ENCODE measurements around the gene GAST.
A peak's percentile ranks its signal among the peaks of the same experiment; 100 is the strongest.
"Not testable (repeated sequence)": the region's sequence is repeated elsewhere in the genome, so short reads cannot be mapped to it uniquely, and the experiment has no call there.

GAST gene

GRCh38 chr17:41684035-41684434 is 28.1 kb upstream of the GAST start:
- DNase-seq (ENCODE audit: low read depth), result no peak
- no peak overlapping the region for H3K4me3 ChIP-seq (ENCODE audit: low read depth, low read length)
- TF ChIP-seq, protein P1, sequence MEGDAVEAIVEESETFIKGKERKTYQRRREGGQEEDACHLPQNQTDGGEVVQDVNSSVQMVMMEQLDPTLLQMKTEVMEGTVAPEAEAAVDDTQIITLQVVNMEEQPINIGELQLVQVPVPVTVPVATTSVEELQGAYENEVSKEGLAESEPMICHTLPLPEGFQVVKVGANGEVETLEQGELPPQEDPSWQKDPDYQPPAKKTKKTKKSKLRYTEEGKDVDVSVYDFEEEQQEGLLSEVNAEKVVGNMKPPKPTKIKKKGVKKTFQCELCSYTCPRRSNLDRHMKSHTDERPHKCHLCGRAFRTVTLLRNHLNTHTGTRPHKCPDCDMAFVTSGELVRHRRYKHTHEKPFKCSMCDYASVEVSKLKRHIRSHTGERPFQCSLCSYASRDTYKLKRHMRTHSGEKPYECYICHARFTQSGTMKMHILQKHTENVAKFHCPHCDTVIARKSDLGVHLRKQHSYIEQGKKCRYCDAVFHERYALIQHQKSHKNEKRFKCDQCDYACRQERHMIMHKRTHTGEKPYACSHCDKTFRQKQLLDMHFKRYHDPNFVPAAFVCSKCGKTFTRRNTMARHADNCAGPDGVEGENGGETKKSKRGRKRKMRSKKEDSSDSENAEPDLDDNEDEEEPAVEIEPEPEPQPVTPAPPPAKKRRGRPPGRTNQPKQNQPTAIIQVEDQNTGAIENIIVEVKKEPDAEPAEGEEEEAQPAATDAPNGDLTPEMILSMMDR (IDR thresholded peaks at IDR 0.05; ENCODE audit: control insufficient read depth, extremely low read depth, insufficient read depth), result no peak

GRCh38 chr17:41685753-41686152 is 26.4 kb upstream of the GAST start:
- H3K4me3 ChIP-seq (ENCODE audit: low read depth, low read length); DNase-seq (ENCODE audit: low read depth): not testable (repeated sequence)

DNA sequence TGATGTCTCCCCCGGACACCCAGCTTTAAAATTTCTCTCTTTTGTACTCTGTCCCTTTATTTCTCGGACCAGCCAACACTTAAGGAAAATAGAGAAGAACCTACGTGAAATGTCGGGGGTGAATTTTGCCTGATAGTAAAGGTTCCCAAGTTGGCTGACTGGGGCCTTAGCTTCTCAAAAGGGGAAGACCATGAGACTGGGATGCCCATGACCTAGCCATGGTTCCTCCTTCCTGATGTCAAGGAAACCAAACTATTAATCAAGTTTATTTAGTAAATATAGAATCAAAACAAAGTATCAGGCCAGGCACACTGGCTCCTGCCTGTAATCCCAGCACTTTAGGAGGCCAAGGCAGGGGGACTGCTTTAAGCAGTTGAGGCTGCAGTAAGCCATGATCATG is 25.9 kb upstream of the GAST start:
- DNase-seq (ENCODE audit: low read depth), result no peak
- no peak overlapping the region for H3K4me3 ChIP-seq (ENCODE audit: low read depth, low read length)
- TF ChIP-seq, protein P1 (IDR thresholded peaks at IDR 0.05; ENCODE audit: control insufficient read depth, extremely low read depth, insufficient read depth), result no peak

GRCh38 chr17:41687828-41688640 is 24.1 kb upstream of the GAST start:
- H3K4me3 ChIP-seq (ENCODE audit: low read depth, low read length), result peak overlapping the region; percentile 68
- TF ChIP-seq, protein P1 (IDR thresholded peaks at IDR 0.05; ENCODE audit: control insufficient read depth, extremely low read depth, insufficient read depth), result peak; percentile 60
- no peak for DNase-seq (ENCODE audit: low read depth)

DNA sequence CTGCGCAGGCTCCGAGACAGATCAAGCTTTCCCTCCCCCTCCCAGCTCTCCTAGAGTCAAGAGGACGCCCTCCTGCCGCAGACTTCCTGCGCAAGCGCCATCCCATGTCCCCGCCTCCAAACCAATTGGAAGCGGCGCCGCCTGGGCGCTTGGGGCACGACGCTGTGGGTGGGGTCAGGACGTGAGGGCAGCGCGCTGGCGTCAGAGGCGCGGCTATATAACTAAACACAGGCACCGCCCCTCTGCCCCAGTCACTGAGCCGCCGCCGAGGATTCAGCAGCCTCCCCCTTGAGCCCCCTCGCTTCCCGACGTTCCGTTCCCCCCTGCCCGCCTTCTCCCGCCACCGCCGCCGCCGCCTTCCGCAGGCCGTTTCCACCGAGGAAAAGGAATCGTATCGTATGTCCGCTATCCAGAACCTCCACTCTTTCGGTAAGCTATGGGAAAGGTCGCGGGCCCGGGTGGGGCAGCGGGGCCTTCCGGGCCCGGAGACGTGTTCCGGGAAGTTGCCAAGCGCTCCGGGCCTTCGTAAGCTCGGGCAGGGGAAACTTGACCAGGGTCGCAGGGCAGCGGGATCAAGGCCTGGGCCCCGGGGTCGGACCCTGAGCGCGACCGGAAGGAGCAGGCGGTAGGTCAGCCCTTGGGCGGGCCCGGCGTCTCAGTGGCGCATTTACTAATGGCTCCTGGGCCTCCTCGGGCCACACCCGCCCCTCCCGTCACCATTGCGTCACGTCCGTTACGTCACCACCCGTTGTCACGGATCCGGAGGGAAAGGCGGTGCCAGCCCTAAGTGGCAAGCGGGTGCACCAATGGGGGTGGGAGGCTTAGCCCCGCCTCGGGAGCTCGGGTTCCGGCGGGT is 23.3 kb upstream of the GAST start, which contains the start of gene EIF1:
EIF1 (plus strand) TSS at position 245 of the 856 bp plus-strand sequence; CDS start at position 399, 154 bp downstream.
- TF ChIP-seq, protein P1 (IDR thresholded peaks at IDR 0.05; ENCODE audit: control insufficient read depth, extremely low read depth, insufficient read depth), result no peak
- H3K4me3 ChIP-seq (ENCODE audit: low read depth, low read length), result peak within 1 kb of the TSS; percentile 68
- peak; percentile 99 for DNase-seq (ENCODE audit: low read depth)

DNA sequence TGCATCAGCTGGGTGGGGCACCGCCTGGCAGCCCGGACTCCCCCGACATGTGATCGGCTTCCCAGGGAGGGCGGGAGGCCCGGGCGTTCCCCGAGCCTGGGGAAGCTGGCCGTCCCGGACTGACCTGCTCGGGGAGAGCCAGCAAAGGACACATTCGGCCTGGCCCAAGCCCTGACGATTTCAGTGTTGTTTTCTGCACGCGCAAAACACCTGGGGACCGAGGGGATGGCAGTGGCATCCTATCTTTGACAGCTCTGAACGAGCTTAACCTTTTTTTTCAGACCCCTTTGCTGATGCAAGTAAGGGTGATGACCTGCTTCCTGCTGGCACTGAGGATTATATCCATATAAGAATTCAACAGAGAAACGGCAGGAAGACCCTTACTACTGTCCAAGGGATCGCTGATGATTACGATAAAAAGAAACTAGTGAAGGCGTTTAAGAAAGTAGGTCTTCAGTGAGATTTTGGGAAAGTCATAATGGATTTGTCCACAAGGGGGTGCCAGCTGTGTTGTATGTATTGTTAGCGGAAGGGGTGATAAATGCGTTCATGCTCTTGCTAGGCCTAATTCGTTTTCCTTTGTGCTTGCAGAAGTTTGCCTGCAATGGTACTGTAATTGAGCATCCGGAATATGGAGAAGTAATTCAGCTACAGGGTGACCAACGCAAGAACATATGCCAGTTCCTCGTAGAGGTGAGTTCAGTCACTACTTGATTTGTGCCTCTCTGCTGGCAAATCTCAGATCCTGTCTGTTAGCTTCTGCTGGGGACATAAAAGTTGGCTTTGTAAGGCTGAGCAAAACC is 22.4 kb upstream of the GAST start:
- H3K4me3 ChIP-seq (ENCODE audit: low read depth, low read length), result peak overlapping the region; percentile 68
- DNase-seq (ENCODE audit: low read depth), result peak; percentile 38
- TF ChIP-seq, protein P1 (IDR thresholded peaks at IDR 0.05; ENCODE audit: control insufficient read depth, extremely low read depth, insufficient read depth), result peak; percentile 52
